GM18511 (cell line): Measurements from ENCODE around the gene PFKFB4.

Experiments used
- ATAC-seq: cut with Tn5 transposase; IDR thresholded peaks from one replicate; pipeline ENCODE4 v1.9.1; 2021; ENCODE audit warnings: mild to moderate bottlenecking, moderate library complexity; ENCODE audit not compliant: unreplicated experiment

Gene PFKFB4

GRCh38 chr3:48468329-48468731 is 88.3 kb downstream of the PFKFB4 start:
- no peak for ATAC-seq
